ENCODE measurements around the gene TMEM115. TPM values are rescaled to one million over a fixed set of nuclear protein-coding genes. Genes with fewer than 3 reads are reported as not detected.

TMEM115 gene
- total and polyA plus RNA-seq, 2 of the 13 experiments (the other 11 are each of a cell fraction or from before 2014, with no cell fraction given), result 22.1 to 30.7 TPM

GRCh38 chr3:50324351-50325112 lies 34.8 kb downstream of the TMEM115 start (continued):
- TF ChIP-seq MYC (CRISPR knock-in tag; IDR thresholded peaks at IDR 0.05; ENCODE audit: borderline replicate concordance) (no peak), ZNF468 (CRISPR knock-in tag; IDR thresholded peaks at IDR 0.05) (no peak), BRD4 (CRISPR knock-in tag; IDR thresholded peaks at IDR 0.05) (no peak), ERF (CRISPR knock-in tag; IDR thresholded peaks at IDR 0.05) (peak; percentile 39; the same call in 1 of the 2 replicates), MAFK (conservative IDR thresholded peaks at IDR 0.05 in 1 of 2, IDR thresholded peaks at IDR 0.05 in 1 of 2; ENCODE audit: low read length in 2 of 2) (peak in 1 of 2 experiments; percentile 30; a peak in 1 of 4 replicates), MTF1 (CRISPR knock-in tag; IDR thresholded peaks at IDR 0.05) (no peak), RNF2 (conservative IDR thresholded peaks at IDR 0.05; ENCODE audit: low read depth) (no peak), REL (CRISPR knock-in tag; conservative IDR thresholded peaks at IDR 0.05) (no peak), ZNF530 (CRISPR knock-in tag; IDR thresholded peaks at IDR 0.05; ENCODE audit: low read depth) (no peak), NR2F2 (IDR thresholded peaks at IDR 0.05; ENCODE audit: borderline replicate concordance, low read depth) (no peak), MATR3 (CRISPR knock-in tag; IDR thresholded peaks at IDR 0.05) (no peak), NR1H2 (CRISPR knock-in tag; IDR thresholded peaks at IDR 0.05; ENCODE audit: borderline replicate concordance, low read depth) (no peak), LCORL (IDR thresholded peaks at IDR 0.05) (no peak), LCORL (CRISPR knock-in tag; IDR thresholded peaks at IDR 0.05) (peak; percentile 43; the same call in 1 of the 2 replicates), SETDB1 (CRISPR knock-in tag; IDR thresholded peaks at IDR 0.05; ENCODE audit: borderline replicate concordance) (no peak), ZNF850 (CRISPR knock-in tag; conservative IDR thresholded peaks at IDR 0.05) (no peak), RNF219 (CRISPR knock-in tag; IDR thresholded peaks at IDR 0.05) (no peak), PBX3 (CRISPR knock-in tag; IDR thresholded peaks at IDR 0.05; ENCODE audit: borderline replicate concordance) (no peak), IRX3 (CRISPR knock-in tag; IDR thresholded peaks at IDR 0.05; ENCODE audit: borderline replicate concordance, low read depth) (no peak), ZBTB49 (CRISPR knock-in tag; IDR thresholded peaks at IDR 0.05; ENCODE audit: borderline replicate concordance) (no peak), TP53 (CRISPR knock-in tag; conservative IDR thresholded peaks at IDR 0.05) (no peak), ZMYM3 (CRISPR knock-in tag; IDR thresholded peaks at IDR 0.05) (no peak), EEA1 (CRISPR knock-in tag; IDR thresholded peaks at IDR 0.05; ENCODE audit: borderline replicate concordance) (no peak), BRCA1 (CRISPR knock-in tag; IDR thresholded peaks at IDR 0.05) (no peak), ZNF777 (CRISPR knock-in tag; IDR thresholded peaks at IDR 0.05) (no peak), TRIM24 (CRISPR knock-in tag; IDR thresholded peaks at IDR 0.05) (no peak), MAX (IDR thresholded peaks at IDR 0.05) (peak; percentile 70)

Data from HepG2 (cell line).